CD4-positive, CD25-positive, alpha-beta regulatory T cell (primary cell): ENCODE data around the gene ZSCAN25. TPM values are rescaled to one million over a fixed set of nuclear protein-coding genes. Genes with fewer than 3 reads are reported as not detected.
"Not testable (repeated sequence)": the region's sequence is repeated elsewhere in the genome, so short reads cannot be mapped to it uniquely, and the experiment has no call there.

ENCODE experiments used
- ATAC-seq, 2 donors: fragments of 150-1000 bp; cut with Tn5 transposase; one replicate each; pipeline ENCODE4 v1.10.0; 2021; ENCODE audit warnings: low read depth in 2 of 2, moderate number of reproducible peaks in 2 of 2, moderate library complexity in 1 of 2
- DNase-seq, 3 donors: peaks; one replicate each; pipeline versions ENCODE4 v3.0.0 to v3.0.0-alpha.2; 2012 to 2022; ENCODE audit warnings: mixed read lengths in 1 of 3
- H3K27ac ChIP-seq: one replicate; pipeline ENCODE4 v1.7.0; 2013; ENCODE audit warnings: mild to moderate bottlenecking, low read length; ENCODE audit not compliant: insufficient read depth, poor library complexity, severe bottlenecking
- H3K27me3 ChIP-seq: one replicate; pipeline ENCODE4 v1.7.0; 2013; ENCODE audit warnings: low read length; ENCODE audit not compliant: control insufficient read depth, insufficient read depth
- H3K36me3 ChIP-seq: one replicate; pipeline ENCODE4 v1.7.0; 2013; ENCODE audit warnings: mild to moderate bottlenecking, low read length, moderate library complexity; ENCODE audit not compliant: control insufficient read depth, insufficient read depth
- H3K4me1 ChIP-seq: 2 replicates; pipeline ENCODE4 v1.7.0; 2013; ENCODE audit warnings: mild to moderate bottlenecking, low read length; ENCODE audit not compliant: insufficient read depth, control insufficient read depth, poor library complexity, severe bottlenecking
- H3K4me3 ChIP-seq: one replicate; pipeline ENCODE4 v1.7.0; 2013; ENCODE audit warnings: low read depth, mild to moderate bottlenecking, low read length, moderate library complexity
- H3K9me3 ChIP-seq, 2 experiments: 1 replicate in 1 of 2; 2 replicates in 1 of 2; pipeline ENCODE4 v1.7.0; 2013; ENCODE audit warnings: low read length in 2 of 2, mild to moderate bottlenecking in 1 of 2, moderate library complexity in 1 of 2; ENCODE audit not compliant: control insufficient read depth in 2 of 2
- H3K27ac Mint-ChIP-seq, 3 donors: one replicate each; pipeline ENCODE4 v1.8.0; 2020 to 2022; ENCODE audit warnings: mild to moderate bottlenecking in 3 of 3, mixed read lengths in 3 of 3, moderate library complexity in 2 of 3
- H3K27me3 Mint-ChIP-seq: one replicate; pipeline ENCODE4 v1.8.0; 2022; ENCODE audit warnings: mild to moderate bottlenecking, mixed read lengths
- H3K36me3 Mint-ChIP-seq: one replicate; pipeline ENCODE4 v1.8.0; 2020; ENCODE audit warnings: mixed read lengths
- H3K4me1 Mint-ChIP-seq, 4 donors: one replicate each; pipeline ENCODE4 v1.8.0; 2020 to 2022; ENCODE audit warnings: mixed read lengths in 4 of 4, mild to moderate bottlenecking in 1 of 4
- H3K4me3 Mint-ChIP-seq, 4 donors: one replicate each; pipeline ENCODE4 v1.8.0; 2020 to 2022; ENCODE audit warnings: mild to moderate bottlenecking in 4 of 4, mixed read lengths in 4 of 4, moderate library complexity in 3 of 4
- H3K9me3 Mint-ChIP-seq, 7 donors: one replicate each; pipeline ENCODE4 v1.8.0; 2020 to 2022; ENCODE audit warnings: mixed read lengths in 7 of 7, mild to moderate bottlenecking in 3 of 7, moderate library complexity in 2 of 7
- polyA plus RNA-seq, 4 donors: library from polyadenylated mRNA; unstranded; fragments of 300-500 nt; fragmentation: Illumina TruSeq; gene quantifications; one replicate each; pipeline ENCODE4 v1.2.3, GENCODE V29; 2021
- total RNA-seq: library from RNA; stranded (reverse); gene quantifications from one replicate; pipeline ENCODE4 v1.2.3, GENCODE V29; 2022

ZSCAN25 gene
- total and polyA plus RNA-seq, 5 donors from 2014 or later, result 9.9 to 47.3 (median 14.6) TPM

DNA sequence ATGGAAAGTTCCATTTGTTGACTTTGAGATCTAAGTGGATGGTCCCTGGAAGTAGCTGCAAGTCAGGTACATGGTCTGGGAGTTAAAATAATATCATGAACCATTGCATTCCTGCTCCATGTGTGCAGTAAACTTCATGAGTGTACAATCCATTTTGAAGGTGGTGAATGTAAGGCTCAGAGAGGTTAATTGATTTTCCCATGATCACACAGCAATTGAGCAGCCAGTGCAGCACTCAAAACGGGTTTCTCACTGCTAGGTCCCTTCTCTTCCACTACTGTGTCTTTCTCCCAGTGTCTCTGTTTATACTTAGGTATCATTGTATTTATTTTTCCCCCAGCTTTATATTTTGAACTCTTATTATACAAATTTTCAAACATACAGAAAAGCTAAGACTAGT lies 9.9 kb downstream of the ZSCAN25 start:
- H3K27ac Mint-ChIP-seq, result peak overlapping the region in 2 of 3 donors; percentile 84 to 98
- Histone ChIP-seq H3K27me3 (no peaks in the 10 kb centered on the region), H3K36me3 (peaks cover 73% of the 10 kb centered on the region), H3K27ac (no peak overlapping the region), H3K4me1 (peaks cover 31% of the 10 kb centered on the region), H3K4me3 (no peak overlapping the region), H3K9me3 (no peaks in the 10 kb centered on the region)
- no peaks in the 10 kb centered on the region for H3K27me3 Mint-ChIP-seq
- peak overlapping the region in 1 of 4 donors; percentile 31 for H3K4me3 Mint-ChIP-seq
- H3K9me3 Mint-ChIP-seq, result no peaks in the 10 kb centered on the region
- H3K4me1 Mint-ChIP-seq, result peaks cover 26 to 58% (median 47%) of the 10 kb centered on the region in 4 donors
- peaks cover 62% of the 10 kb centered on the region for H3K36me3 Mint-ChIP-seq
- ATAC-seq (no peak), DNase-seq (no peak)

DNA sequence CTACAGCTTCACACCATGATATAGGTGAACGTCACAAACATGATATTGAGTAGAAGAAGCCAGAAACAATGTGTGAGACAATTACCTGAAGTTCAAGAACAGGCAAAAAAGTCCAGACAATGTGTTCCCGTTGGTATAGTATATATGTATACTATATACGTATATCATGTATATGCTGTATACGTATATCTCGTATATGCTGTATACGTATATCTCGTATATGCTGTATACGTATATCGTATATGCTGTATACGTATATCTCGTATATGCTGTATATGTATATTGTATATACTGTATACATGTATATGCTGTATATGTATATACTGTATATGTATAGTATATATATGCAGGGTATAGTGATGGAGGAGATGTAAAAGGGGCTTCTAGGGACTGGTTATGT lies 10.8 kb downstream of the ZSCAN25 start:
- Mint-ChIP-seq H3K27ac (no peak overlapping the region), H3K27me3 (no peaks in the 10 kb centered on the region)

DNA sequence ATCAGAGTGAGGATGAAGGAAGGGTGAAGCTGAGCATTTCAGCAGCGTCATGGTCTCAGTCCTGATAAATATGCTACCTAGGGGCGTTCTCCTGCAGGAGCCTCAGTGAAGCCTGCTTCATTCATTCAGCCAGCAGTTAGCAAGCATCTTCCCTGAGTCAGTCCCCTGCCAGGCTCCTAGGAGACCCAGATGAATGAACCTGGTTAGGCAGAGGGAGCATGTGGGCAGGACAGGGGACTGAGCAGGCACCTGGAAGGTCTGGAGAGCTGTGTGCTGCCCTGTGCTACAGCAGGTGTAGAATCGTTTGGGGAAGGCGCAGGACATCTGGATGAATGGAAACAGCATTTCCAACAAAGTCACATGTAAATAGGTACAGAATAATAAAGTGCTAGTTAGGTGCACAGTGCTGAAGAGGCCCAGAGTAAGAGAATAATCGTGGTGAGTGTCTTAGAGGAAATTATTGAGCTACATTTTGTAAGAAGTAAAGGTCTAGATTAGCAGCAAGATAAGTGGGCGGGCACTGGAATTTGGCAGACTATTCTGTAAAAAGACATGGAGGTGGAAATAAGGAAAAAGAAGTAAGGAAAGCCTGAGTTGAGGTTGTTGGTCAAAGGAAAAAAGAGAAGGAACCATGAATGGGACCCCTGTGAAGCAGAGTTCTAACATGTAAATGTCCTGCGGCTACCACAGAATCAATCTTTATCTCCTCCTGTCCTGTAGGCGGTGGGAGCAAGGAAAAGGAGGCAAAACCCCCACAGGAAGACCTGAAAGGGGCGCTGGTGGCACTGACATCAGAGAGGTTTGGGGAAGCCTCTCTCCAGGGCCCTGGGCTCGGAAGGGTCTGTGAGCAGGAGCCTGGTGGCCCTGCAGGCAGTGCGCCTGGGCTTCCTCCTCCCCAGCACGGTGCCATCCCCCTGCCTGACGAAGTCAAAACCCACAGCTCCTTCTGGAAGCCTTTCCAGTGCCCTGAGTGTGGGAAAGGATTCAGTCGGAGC lies 12.0 kb downstream of the ZSCAN25 start:
- peak overlapping the region; percentile 7 for H3K27ac ChIP-seq
- Mint-ChIP-seq H3K4me1 (peaks cover 18 to 42% (median 35%) of the 10 kb centered on the region in 4 donors), H3K36me3 (peaks cover 62% of the 10 kb centered on the region), H3K4me3 (no peak overlapping the region), H3K9me3 (no peaks in the 10 kb centered on the region), H3K27me3 (no peaks in the 10 kb centered on the region), H3K27ac (peak overlapping the region in 1 of 3 donors; percentile 76)
- H3K4me1 ChIP-seq, result peaks cover 22% of the 10 kb centered on the region
- no peak overlapping the region for H3K4me3 ChIP-seq
- H3K27me3 ChIP-seq, result no peaks in the 10 kb centered on the region
- DNase-seq (no peak), ATAC-seq (no peak)
- no peaks in the 10 kb centered on the region for H3K9me3 ChIP-seq
- H3K36me3 ChIP-seq, result peaks cover 72% of the 10 kb centered on the region

More for the DNA sequence above, 10.8 kb downstream of the ZSCAN25 start:
- H3K4me1 ChIP-seq, result peaks cover 31% of the 10 kb centered on the region
- Mint-ChIP-seq H3K4me1 (peaks cover 26 to 53% (median 45%) of the 10 kb centered on the region in 4 donors), H3K4me3 (no peak overlapping the region), H3K9me3 (no peaks in the 10 kb centered on the region), H3K36me3 (peaks cover 62% of the 10 kb centered on the region)
- H3K36me3 ChIP-seq, result peaks cover 72% of the 10 kb centered on the region
- DNase-seq (no peak), ATAC-seq (no peak)
- no peaks in the 10 kb centered on the region for H3K9me3 ChIP-seq
- H3K27me3 ChIP-seq, result no peaks in the 10 kb centered on the region
- H3K27ac ChIP-seq, result no peak overlapping the region
- H3K4me3 ChIP-seq, result no peak overlapping the region

DNA sequence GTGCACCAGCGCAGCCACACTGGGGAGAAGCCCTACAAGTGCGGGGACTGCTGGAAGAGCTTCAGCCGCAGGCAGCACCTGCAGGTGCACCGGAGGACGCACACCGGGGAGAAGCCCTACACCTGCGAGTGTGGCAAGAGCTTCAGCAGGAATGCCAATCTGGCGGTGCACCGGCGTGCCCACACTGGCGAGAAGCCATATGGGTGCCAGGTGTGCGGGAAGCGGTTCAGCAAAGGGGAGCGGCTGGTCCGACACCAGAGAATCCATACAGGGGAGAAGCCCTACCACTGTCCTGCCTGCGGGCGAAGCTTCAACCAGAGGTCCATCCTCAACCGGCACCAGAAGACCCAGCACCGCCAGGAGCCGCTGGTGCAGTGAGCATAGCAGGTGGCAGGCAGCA lies 12.9 kb downstream of the ZSCAN25 start:
- Mint-ChIP-seq H3K4me1 (peaks cover 13 to 33% (median 26%) of the 10 kb centered on the region in 4 donors), H3K27me3 (no peaks in the 10 kb centered on the region), H3K27ac (no peak overlapping the region), H3K9me3 (no peaks in the 10 kb centered on the region), H3K36me3 (peaks cover 57% of the 10 kb centered on the region), H3K4me3 (no peak overlapping the region)
- Histone ChIP-seq H3K36me3 (peaks cover 76% of the 10 kb centered on the region), H3K4me3 (no peak overlapping the region), H3K9me3 (no peaks in the 10 kb centered on the region), H3K27me3 (no peaks in the 10 kb centered on the region), H3K27ac (no peak overlapping the region), H3K4me1 (peaks cover 13% of the 10 kb centered on the region)
- DNase-seq, result no peak
- no peak for ATAC-seq

DNA sequence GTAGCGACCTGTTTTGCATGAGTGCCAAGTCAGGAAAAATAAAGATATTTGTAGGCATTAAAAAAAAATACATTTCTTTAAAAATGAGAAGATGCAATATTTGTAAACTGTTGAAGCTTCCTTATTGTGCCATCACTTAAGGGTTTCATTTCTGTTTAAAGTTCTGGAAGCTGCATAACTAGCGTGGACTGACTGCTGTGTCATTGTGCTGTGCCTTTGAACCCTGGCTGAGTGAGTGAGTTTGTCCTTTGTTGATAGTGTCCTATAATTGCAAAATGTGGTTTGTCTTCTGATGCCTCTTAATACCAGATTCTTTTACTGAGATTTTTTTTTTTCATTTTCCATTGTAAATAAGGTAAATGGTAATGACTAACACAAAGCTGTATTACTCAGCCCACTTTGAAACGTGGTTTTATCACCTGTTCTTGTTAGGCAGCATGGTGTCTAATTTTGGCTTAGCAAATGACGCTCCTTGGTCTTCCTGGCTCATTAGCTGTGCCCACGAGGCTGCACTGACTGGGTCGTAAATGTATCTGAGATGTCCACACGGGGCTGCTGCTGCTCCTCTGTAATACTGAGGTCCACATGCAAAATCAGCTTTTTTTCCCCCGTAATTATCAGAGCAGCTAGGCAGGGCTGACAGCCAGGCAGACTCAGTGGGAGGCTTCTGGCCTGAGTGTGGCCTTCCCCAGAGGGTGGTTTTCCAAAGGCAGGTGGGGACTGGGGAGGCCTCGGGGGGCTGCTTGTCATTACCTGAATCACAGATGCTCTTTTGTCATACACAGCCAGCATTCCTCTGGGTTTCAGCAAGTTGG lies 14.8 kb downstream of the ZSCAN25 start:
- ATAC-seq (peak in 1 of 2 donors; percentile 28), DNase-seq (peak in 1 of 3 donors; percentile 25)
- H3K36me3 Mint-ChIP-seq, result peaks cover 48% of the 10 kb centered on the region
- Histone ChIP-seq H3K36me3 (peaks cover 63% of the 10 kb centered on the region), H3K4me1 (no peaks in the 10 kb centered on the region), H3K9me3 (no peaks in the 10 kb centered on the region), H3K4me3 (no peak overlapping the region), H3K27ac (no peak overlapping the region), H3K27me3 (no peaks in the 10 kb centered on the region)
- H3K4me1 Mint-ChIP-seq, result peaks cover 12 to 20% (median 15%) of the 10 kb centered on the region in 4 donors
- H3K9me3 Mint-ChIP-seq, result no peaks in the 10 kb centered on the region
- peak overlapping the region; percentile 26 to 78 (median 67) for H3K27ac Mint-ChIP-seq
- no peaks in the 10 kb centered on the region for H3K27me3 Mint-ChIP-seq
- H3K4me3 Mint-ChIP-seq, result peak overlapping the region in 1 of 4 donors; percentile 20

DNA sequence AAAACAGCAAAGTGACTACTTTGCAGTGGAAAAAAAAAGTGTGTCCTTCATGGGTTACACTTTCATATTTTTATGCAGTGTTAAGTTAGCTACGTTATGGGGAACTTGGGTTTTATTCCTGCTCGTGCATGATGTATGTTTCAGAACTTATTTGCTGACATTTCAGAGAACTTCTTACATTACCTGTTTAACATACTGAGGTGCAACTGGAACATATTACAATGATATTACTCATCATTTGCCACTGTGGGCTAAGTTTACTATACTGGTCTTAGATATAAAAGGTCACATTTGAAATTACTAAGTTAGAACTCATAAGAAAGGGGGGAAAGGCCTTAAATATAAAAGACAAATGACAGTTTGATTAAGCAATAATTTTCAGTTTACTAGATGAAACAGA lies 20.7 kb downstream of the ZSCAN25 start:
- H3K27me3 Mint-ChIP-seq, H3K4me1 ChIP-seq, H3K4me3 Mint-ChIP-seq, H3K4me3 ChIP-seq, H3K9me3 ChIP-seq, ATAC-seq, H3K9me3 Mint-ChIP-seq, H3K27ac ChIP-seq, DNase-seq, H3K27me3 ChIP-seq: not testable (repeated sequence)
- peak overlapping the region; percentile 53 to 72 (median 63) for H3K27ac Mint-ChIP-seq
- peaks cover 16% of the 10 kb centered on the region for H3K36me3 ChIP-seq
- H3K4me1 Mint-ChIP-seq, result peaks cover 7 to 31% (median 15%) of the 10 kb centered on the region in 4 donors
- H3K36me3 Mint-ChIP-seq, result peaks cover 33% of the 10 kb centered on the region

DNA sequence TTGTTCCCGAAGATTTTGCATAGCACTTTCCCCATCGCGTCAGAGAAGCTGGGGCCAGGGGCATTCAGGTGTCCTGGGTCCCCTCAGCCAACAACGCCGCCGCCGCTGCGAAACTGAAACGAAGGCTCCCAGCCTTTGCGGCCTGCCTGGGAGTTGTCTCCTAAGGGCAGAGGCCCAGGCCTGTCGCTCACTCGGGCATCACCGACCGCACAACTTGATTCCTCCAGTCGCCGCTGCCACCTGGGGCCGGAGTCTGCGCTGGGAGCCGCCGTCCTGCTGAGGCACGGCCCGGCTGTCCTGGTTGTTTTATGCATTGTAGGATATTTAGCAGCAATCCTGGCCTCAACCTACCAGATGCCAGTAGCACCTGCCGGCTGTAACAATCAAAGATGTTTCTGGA lies 22.0 kb downstream of the ZSCAN25 start:
- ATAC-seq, result no peak
- H3K27me3 Mint-ChIP-seq, result no peaks in the 10 kb centered on the region
- peaks cover 32% of the 10 kb centered on the region for H3K36me3 Mint-ChIP-seq

More for the DNA sequence above, 22.0 kb downstream of the ZSCAN25 start:
- Mint-ChIP-seq H3K27ac (no peak overlapping the region), H3K4me3 (no peak overlapping the region), H3K9me3 (no peaks in the 10 kb centered on the region), H3K4me1 (peaks cover 7 to 34% (median 15%) of the 10 kb centered on the region in 4 donors)
- Histone ChIP-seq H3K9me3 (no peaks in the 10 kb centered on the region), H3K4me1 (no peaks in the 10 kb centered on the region), H3K36me3 (peaks cover 7% of the 10 kb centered on the region), H3K27me3 (no peaks in the 10 kb centered on the region), H3K27ac (no peak overlapping the region), H3K4me3 (no peak overlapping the region)
- DNase-seq, result no peak
